ENCODE data around the gene PTPRN2.

Gene PTPRN2

DNA sequence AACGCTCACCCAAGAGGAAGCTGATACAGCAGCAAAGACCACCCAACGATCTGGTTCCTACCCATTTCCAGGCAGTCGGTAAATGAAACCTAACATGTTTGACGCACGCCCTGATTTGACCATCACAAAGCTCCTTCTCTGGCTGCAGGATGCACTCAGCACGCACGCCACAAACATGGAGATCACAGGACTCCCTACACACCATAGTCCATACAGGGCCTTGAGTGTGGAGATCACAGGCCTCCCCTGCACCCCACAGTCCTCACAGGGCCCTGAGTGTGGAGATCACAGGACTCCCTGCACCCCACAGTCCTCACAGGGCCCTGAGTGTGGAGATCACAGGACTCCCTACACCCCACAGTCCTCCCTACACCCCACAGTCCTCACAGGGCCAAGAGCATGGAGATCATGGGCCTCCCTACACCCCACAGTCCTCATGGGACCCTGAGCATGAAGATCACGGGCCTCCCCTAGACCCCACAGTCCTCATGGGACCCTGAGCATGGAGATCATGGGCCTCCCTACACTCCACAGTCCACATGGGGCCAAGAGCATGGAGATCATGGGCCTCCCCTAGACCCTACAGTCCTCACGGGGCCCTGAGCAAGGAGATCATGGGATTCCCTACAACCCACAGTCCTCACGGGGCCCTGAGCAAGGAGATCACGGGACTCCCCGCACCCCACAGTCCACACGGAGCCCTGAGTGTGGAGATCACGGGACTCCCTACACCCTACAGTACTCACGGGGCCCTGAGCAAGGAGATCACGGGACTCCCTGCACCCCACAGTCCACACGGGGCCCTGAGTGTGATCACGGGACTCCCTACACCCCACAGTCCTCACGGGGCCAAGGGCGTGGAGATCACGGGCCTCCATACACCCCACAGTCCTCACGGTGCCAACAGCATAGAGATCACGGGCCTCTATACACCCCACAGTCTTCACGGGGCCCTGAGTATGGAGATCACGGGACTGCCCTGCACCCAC lies 841.6 kb downstream of the PTPRN2 start:
- Mint-ChIP-seq H3K27ac (no peak overlapping the region), H3K4me1 (peaks cover 7% of the 10 kb centered on the region), H3K27me3 (ENCODE audit: low read depth, poor library complexity) (peaks cover 19% of the 10 kb centered on the region), H3K9me3 (no peaks in the 10 kb centered on the region), H3K36me3 (ENCODE audit: low read depth) (no peaks in the 10 kb centered on the region), H3K4me3 (no peak overlapping the region)
- TF ChIP-seq, protein P1, sequence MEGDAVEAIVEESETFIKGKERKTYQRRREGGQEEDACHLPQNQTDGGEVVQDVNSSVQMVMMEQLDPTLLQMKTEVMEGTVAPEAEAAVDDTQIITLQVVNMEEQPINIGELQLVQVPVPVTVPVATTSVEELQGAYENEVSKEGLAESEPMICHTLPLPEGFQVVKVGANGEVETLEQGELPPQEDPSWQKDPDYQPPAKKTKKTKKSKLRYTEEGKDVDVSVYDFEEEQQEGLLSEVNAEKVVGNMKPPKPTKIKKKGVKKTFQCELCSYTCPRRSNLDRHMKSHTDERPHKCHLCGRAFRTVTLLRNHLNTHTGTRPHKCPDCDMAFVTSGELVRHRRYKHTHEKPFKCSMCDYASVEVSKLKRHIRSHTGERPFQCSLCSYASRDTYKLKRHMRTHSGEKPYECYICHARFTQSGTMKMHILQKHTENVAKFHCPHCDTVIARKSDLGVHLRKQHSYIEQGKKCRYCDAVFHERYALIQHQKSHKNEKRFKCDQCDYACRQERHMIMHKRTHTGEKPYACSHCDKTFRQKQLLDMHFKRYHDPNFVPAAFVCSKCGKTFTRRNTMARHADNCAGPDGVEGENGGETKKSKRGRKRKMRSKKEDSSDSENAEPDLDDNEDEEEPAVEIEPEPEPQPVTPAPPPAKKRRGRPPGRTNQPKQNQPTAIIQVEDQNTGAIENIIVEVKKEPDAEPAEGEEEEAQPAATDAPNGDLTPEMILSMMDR (IDR thresholded peaks at IDR 0.05): no peak
- DNase-seq: no peak

DNA sequence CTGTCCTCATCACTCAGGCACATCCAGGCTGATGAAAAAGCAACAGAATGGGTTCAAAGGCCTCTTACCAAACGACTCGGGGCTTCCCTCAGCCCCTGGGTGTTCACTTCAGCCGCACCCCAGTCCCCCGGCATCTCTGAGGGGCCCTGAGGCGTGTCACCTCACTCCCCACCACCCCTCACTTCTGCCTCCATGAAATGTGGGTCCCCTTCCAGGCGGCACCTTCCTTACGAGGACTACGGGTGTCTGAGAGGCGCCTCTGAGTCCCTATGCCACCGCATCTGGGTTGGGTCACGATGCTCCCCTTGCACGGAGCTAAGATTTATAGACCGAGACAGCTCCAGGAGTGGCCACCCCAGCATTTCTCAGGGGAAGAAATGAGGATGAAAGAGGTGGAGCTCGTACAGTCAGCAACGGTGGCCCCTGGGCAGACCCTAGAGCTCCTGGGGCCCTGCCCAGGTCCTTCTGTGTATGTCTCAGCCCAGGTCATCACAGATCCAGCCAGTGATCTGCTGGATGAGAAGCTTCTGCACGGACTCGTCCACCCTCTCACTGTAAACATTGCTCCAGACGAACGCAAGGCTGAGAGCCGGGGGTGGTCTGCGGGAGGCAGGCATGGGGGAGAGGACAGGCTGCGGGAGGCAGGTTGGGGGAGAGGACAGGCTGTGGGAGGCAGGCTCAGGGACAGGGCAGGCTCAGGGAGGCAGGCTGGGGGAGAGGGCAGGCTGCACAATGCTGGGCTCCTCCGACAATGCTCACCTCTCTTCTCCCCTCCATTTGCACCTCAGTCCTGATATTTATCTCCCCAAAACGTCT lies 842.6 kb downstream of the PTPRN2 start:
- H3K4me1 Mint-ChIP-seq: peaks cover 4% of the 10 kb centered on the region
- H3K27me3 Mint-ChIP-seq (ENCODE audit: low read depth, poor library complexity): peaks cover 25% of the 10 kb centered on the region
- no peaks in the 10 kb centered on the region for H3K36me3 Mint-ChIP-seq (ENCODE audit: low read depth)
- TF ChIP-seq, protein P1 (IDR thresholded peaks at IDR 0.05): no peak
- no peak for DNase-seq
- no peaks in the 10 kb centered on the region for H3K9me3 Mint-ChIP-seq
- H3K27ac Mint-ChIP-seq: no peak overlapping the region
- no peak overlapping the region for H3K4me3 Mint-ChIP-seq

DNA sequence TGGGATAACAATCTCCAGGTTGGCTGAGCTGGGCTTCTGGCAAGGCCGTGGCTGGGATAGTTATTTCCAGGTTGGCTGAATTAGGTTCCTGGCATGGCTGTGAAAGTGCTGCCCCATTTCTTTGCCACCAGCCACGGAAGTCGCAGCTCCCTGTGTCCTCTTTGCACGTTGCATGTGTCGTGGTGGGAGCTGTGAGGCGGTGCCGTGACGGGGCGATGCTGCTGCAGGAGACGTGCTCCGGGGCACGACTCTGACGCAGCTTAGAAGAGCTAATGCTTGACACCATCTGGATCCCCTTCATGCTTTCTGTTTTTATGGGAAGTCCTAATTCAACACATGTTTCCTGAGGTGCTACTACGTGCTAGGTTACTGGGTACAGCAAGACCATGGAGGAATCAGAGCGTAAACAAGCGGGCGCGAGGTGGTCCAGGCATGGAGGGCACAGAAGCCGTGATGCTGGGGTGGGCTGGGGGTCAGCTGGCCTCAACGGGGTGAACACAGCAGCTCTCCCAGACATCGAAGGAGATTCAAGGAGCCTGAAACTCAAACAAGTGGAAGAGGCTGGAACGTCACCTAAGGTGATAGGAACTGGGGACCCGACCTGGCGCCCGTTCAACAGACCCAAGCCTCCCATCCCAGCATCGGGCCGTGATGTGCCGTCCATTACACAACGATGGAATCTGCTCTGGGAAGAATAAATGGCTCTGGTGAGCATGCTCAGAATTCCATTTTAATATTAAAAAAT lies 843.7 kb downstream of the PTPRN2 start:
- TF ChIP-seq, protein P1 (IDR thresholded peaks at IDR 0.05): no peak
- no peak overlapping the region for H3K4me3 Mint-ChIP-seq
- H3K27ac Mint-ChIP-seq: no peak overlapping the region
- no peak for DNase-seq
- no peaks in the 10 kb centered on the region for H3K36me3 Mint-ChIP-seq (ENCODE audit: low read depth)
- H3K4me1 Mint-ChIP-seq: peaks cover 11% of the 10 kb centered on the region
- peaks cover 33% of the 10 kb centered on the region for H3K27me3 Mint-ChIP-seq (ENCODE audit: low read depth, poor library complexity)
- no peaks in the 10 kb centered on the region for H3K9me3 Mint-ChIP-seq

DNA sequence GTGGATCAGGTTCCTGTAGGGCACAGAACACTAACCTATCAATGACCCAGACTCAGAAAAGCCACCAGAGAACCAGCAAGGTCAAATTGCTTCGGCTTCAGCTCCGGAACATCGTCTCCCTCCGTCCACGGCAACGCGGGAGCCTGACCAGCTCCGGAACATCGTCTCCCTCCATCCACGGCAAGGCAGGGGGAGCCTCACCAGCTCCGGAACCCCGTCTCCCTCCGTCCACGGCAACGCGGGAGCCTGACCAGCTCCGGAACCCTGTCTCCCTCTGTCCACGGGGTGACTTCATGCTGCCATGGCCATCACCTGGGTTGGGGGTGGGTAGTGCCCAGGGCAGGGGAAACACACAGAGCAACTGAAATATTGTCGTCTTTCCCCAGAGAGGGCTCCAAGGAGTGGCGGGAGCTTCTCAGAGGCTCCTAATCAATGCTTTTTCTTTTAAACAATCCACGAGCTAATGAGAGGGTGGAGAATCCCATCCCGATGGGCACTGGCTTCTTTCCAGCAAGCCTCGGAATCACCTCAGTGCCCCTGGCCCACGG lies 847.3 kb downstream of the PTPRN2 start:
- no peak overlapping the region for H3K4me3 Mint-ChIP-seq
- no peak for DNase-seq
- no peaks in the 10 kb centered on the region for H3K9me3 Mint-ChIP-seq
- H3K4me1 Mint-ChIP-seq: peaks cover 35% of the 10 kb centered on the region
- TF ChIP-seq, protein P1 (IDR thresholded peaks at IDR 0.05): no peak
- peaks cover 49% of the 10 kb centered on the region for H3K27me3 Mint-ChIP-seq (ENCODE audit: low read depth, poor library complexity)
- no peak overlapping the region for H3K27ac Mint-ChIP-seq
- no peaks in the 10 kb centered on the region for H3K36me3 Mint-ChIP-seq (ENCODE audit: low read depth)

DNA sequence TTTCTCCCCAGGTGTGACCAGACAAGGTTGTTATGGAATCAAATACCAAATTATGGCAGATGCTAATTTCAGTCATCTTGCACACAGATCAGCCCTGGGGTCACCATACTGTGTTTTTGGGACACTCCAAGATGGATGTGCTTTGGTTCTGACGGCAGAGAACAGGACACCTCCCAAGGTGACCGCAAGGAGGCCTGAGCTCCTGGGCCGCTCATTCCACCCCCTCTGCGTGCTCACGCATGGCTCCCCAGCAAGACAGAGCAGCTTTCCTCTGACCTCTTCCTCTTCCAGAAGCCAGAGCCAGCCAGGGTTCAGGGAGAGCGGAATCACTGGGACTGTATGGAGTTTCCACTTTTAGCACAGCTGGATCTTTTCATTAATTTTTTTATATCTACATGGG lies 848.0 kb downstream of the PTPRN2 start:
- TF ChIP-seq, protein P1 (IDR thresholded peaks at IDR 0.05): no peak
- Mint-ChIP-seq H3K9me3 (no peaks in the 10 kb centered on the region), H3K4me3 (no peak overlapping the region), H3K27me3 (ENCODE audit: low read depth, poor library complexity) (peaks cover 56% of the 10 kb centered on the region), H3K27ac (no peak overlapping the region), H3K4me1 (peaks cover 31% of the 10 kb centered on the region), H3K36me3 (ENCODE audit: low read depth) (no peaks in the 10 kb centered on the region)
- no peak for DNase-seq

Data from nephron progenitor cell (in vitro differentiated cells).